ENCODE data around the gene DDX10.

GRCh38 chr11:108766596-108767173, 101.8 kb downstream of the DDX10 start:
- TF ChIP-seq CTCF (IDR thresholded peaks at IDR 0.05), result no peak
- TF ChIP-seq POLR2A (IDR thresholded peaks at IDR 0.05), result no peak
